H1 (cell line): ENCODE data around the gene IBSP. TPM values are rescaled to one million over a fixed set of nuclear protein-coding genes. Genes with fewer than 3 reads are reported as not detected.

Experiments used
- CTCF ChIA-PET: fragments of 300-600 bp; sonication (Branson Sonifier 250); formaldehyde crosslinking; loops from one replicate; lab custom pipeline; 2021; ENCODE audit not compliant: partially characterized antibody; lab: Charles Lee
- POLR2A ChIA-PET: fragments of 300-600 bp; sonication (Branson Sonifier 250); formaldehyde crosslinking; loops from one replicate; lab custom pipeline; 2021; ENCODE audit warnings: inconsistent platforms; ENCODE audit not compliant: partially characterized antibody; lab: Charles Lee
- DNase-seq, 2 experiments: peaks; one replicate each; pipeline versions ENCODE4 v3.0.0 to v3.0.0-alpha.2; 2010 to 2022; ENCODE audit warnings: low spot score in 2 of 2, low read depth in 1 of 2, mixed read lengths in 1 of 2
- FAIRE-seq: peaks from 2 replicates; lab custom pipeline; 2011; peaks lifted over from hg19 to GRCh38; lab: Jason Lieb, UNC
- H2AFZ ChIP-seq: 2 replicates; pipeline ENCODE4 v1.8.1; 2012; ENCODE audit warnings: low read length, inconsistent platforms
- H2AK5ac ChIP-seq: 2 replicates; pipeline ENCODE4 v1.6.1; 2013; ENCODE audit warnings: low read depth, low read length
- H2BK120ac ChIP-seq: replicated peaks from 2 replicates; pipeline ENCODE3; 2013; ENCODE audit warnings: low read depth, low read length, inconsistent platforms
- H2BK12ac ChIP-seq: 2 replicates; pipeline ENCODE4 v1.6.1; 2013; ENCODE audit warnings: low read depth, low read length
- H2BK15ac ChIP-seq: 2 replicates; pipeline ENCODE4 v1.6.1; 2013; ENCODE audit warnings: low read length
- H2BK20ac ChIP-seq: 2 replicates; pipeline ENCODE4 v1.6.1; 2013; ENCODE audit warnings: low read length
- H2BK5ac ChIP-seq: 2 replicates; pipeline ENCODE4 v1.6.1; 2013; ENCODE audit warnings: low read depth, low read length
- H3K14ac ChIP-seq: 2 replicates; pipeline ENCODE4 v1.6.1; 2013; ENCODE audit warnings: inconsistent platforms; ENCODE audit not compliant: insufficient read length
- H3K18ac ChIP-seq: 2 replicates; pipeline ENCODE4 v1.6.1; 2013; ENCODE audit warnings: low read length; ENCODE audit errors: extremely low read depth
- H3K23ac ChIP-seq: 2 replicates; pipeline ENCODE4 v1.6.1; 2013; ENCODE audit warnings: inconsistent platforms; ENCODE audit not compliant: insufficient read length
- H3K23me2 ChIP-seq: 2 replicates; pipeline ENCODE4 v1.6.1; 2013; ENCODE audit warnings: low read depth, low read length
- H3K27ac ChIP-seq: 2 replicates; pipeline ENCODE4 v1.6.1; 2011; ENCODE audit warnings: low read depth, low read length, inconsistent platforms
- H3K27me3 ChIP-seq, 4 experiments: replicated peaks in 1 of 4; 1 replicate in 1 of 4; 2 replicates in 3 of 4; pipeline versions ENCODE4 v1.6.1 to v1.8.1; 2011 to 2013; ENCODE audit warnings: low read length in 3 of 4, mild to moderate bottlenecking in 3 of 4, inconsistent platforms in 2 of 4, mixed read lengths in 2 of 4, moderate library complexity in 1 of 4; ENCODE audit not compliant: control insufficient read depth in 3 of 4, insufficient read depth in 3 of 4; ENCODE audit errors: extremely low read depth in 1 of 4
- H3K36me3 ChIP-seq, 4 experiments: 2 replicates each; pipeline versions ENCODE4 v1.6.1 to v1.8.1; 2011 to 2013; ENCODE audit warnings: mild to moderate bottlenecking in 4 of 4, low read length in 3 of 4, moderate library complexity in 2 of 4, control low read depth in 1 of 4, inconsistent platforms in 1 of 4; ENCODE audit not compliant: insufficient read depth in 4 of 4, control insufficient read depth in 2 of 4
- H3K4ac ChIP-seq: replicated peaks from 2 replicates; pipeline ENCODE3; 2013; ENCODE audit warnings: low read length, low read depth, mixed read lengths, inconsistent platforms; ENCODE audit not compliant: insufficient read length
- H3K4me1 ChIP-seq, 4 experiments: replicated peaks in 1 of 4; 1 replicate in 1 of 4; 2 replicates in 3 of 4; pipeline versions ENCODE4 v1.6.1 to v1.8.1; 2011 to 2013; ENCODE audit warnings: low read length in 3 of 4, inconsistent platforms in 2 of 4, mixed read lengths in 1 of 4; ENCODE audit not compliant: insufficient read depth in 4 of 4, control insufficient read depth in 3 of 4
- H3K4me2 ChIP-seq, 2 experiments: 2 replicates each; pipeline versions ENCODE4 v1.6.1 to v1.8.1; 2011 to 2013; ENCODE audit warnings: low read depth in 2 of 2, low read length in 2 of 2, control low read depth in 1 of 2, inconsistent platforms in 1 of 2, mild to moderate bottlenecking in 1 of 2; ENCODE audit not compliant: insufficient read depth in 1 of 2
- H3K4me3 ChIP-seq, 4 experiments: fragments of 200-600, 300-600 bp in 1 of 4; sonication (generic), shearing (Covaris generic), sonication (Bioruptor Twin) in 1 of 4; 2 replicates each; pipeline versions ENCODE4 v1.5.1 to v1.8.1; 2011 to 2016; ENCODE audit warnings: low read length in 4 of 4, low read depth in 3 of 4, control low read depth in 2 of 4, inconsistent platforms in 2 of 4, mild to moderate bottlenecking in 2 of 4, mixed read lengths in 1 of 4, moderate library complexity in 1 of 4; ENCODE audit not compliant: insufficient read depth in 2 of 4; ENCODE audit errors: extremely low read depth in 1 of 4
- H3K56ac ChIP-seq: replicated peaks from 2 replicates; pipeline ENCODE3; 2013; ENCODE audit warnings: low read depth, mild to moderate bottlenecking, mixed read lengths, low read length, inconsistent platforms; ENCODE audit not compliant: insufficient read length
- H3K79me1 ChIP-seq: 2 replicates; pipeline ENCODE4 v1.6.1; 2013; ENCODE audit warnings: low read depth, low read length, control low read depth
- H3K79me2 ChIP-seq, 2 experiments: 2 replicates each; pipeline versions ENCODE4 v1.6.1 to v1.8.1; 2012 to 2013; ENCODE audit warnings: low read length in 2 of 2, mild to moderate bottlenecking in 2 of 2, inconsistent platforms in 1 of 2; ENCODE audit not compliant: insufficient read depth in 2 of 2, control insufficient read depth in 1 of 2
- H3K9ac ChIP-seq, 4 experiments: replicated peaks in 1 of 4; 1 replicate in 1 of 4; 2 replicates in 3 of 4; pipeline versions ENCODE4 v1.6.1 to v1.8.1; 2011 to 2013; ENCODE audit warnings: low read depth in 3 of 4, low read length in 3 of 4, control low read depth in 2 of 4, mild to moderate bottlenecking in 2 of 4, moderate library complexity in 2 of 4, inconsistent platforms in 1 of 4; ENCODE audit errors: extremely low read depth in 1 of 4
- H3K9me3 ChIP-seq, 2 experiments: 2 replicates each; pipeline versions ENCODE4 v1.6.1 to v1.8.1; 2012 to 2013; ENCODE audit warnings: mild to moderate bottlenecking in 2 of 2, moderate library complexity in 2 of 2, control low read depth in 1 of 2, inconsistent platforms in 1 of 2, low read depth in 1 of 2, low read length in 1 of 2, mixed read lengths in 1 of 2; ENCODE audit not compliant: insufficient read depth in 2 of 2
- H4K20me1 ChIP-seq, 2 experiments: replicated peaks in 1 of 2; 2 replicates each; pipeline versions ENCODE3 to v1.8.1; 2011 to 2013; ENCODE audit warnings: inconsistent platforms in 2 of 2, low read length in 2 of 2, mild to moderate bottlenecking in 1 of 2; ENCODE audit not compliant: insufficient read depth in 2 of 2, control insufficient read depth in 1 of 2
- H4K5ac ChIP-seq: 2 replicates; pipeline ENCODE4 v1.6.1; 2013; ENCODE audit warnings: low read length, low read depth, mixed read lengths, inconsistent platforms; ENCODE audit not compliant: insufficient read length
- H4K8ac ChIP-seq: 2 replicates; pipeline ENCODE4 v1.8.0; 2013; ENCODE audit warnings: mild to moderate bottlenecking, moderate library complexity, low read length, inconsistent platforms; ENCODE audit not compliant: insufficient read depth; ENCODE audit errors: extremely low read depth
- H4K91ac ChIP-seq: replicated peaks from 2 replicates; pipeline ENCODE3; 2013; ENCODE audit warnings: low read length, mixed read lengths, inconsistent platforms; ENCODE audit not compliant: insufficient read length
- KDM4A ChIP-seq: IDR thresholded peaks from one replicate; pipeline ENCODE4 v1.7.1; 2012; ENCODE audit warnings: low read depth, mild to moderate bottlenecking, moderate library complexity, low read length, inconsistent platforms; ENCODE audit not compliant: severe bottlenecking
- RAD21 ChIP-seq, 2 experiments: IDR thresholded peaks in 1 of 2; conservative IDR thresholded peaks in 1 of 2; 2 replicates each; pipeline ENCODE4 v1.6.1; 2011; ENCODE audit warnings: low read depth in 2 of 2, low read length in 2 of 2, improper control_type of control experiment in 1 of 2, inconsistent platforms in 1 of 2, mild to moderate bottlenecking in 1 of 2, moderate library complexity in 1 of 2
- RFX5 ChIP-seq: IDR thresholded peaks from 2 replicates; pipeline ENCODE4 v1.6.1; 2011; ENCODE audit warnings: low read depth, low read length, improper control_type of control experiment, borderline replicate concordance
- RNF2 ChIP-seq: fragments of 200-900, 300-1000 bp; sonication (generic); IDR thresholded peaks from 2 replicates; pipeline ENCODE4 v1.7.1; 2016; ENCODE audit warnings: borderline replicate concordance, low read depth, mild to moderate bottlenecking, antibody characterized with exemption, low read length; ENCODE audit not compliant: poor library complexity, severe bottlenecking; ENCODE audit errors: missing control alignments
- SIRT6 ChIP-seq: IDR thresholded peaks from one replicate; pipeline ENCODE4 v1.7.1; 2012; ENCODE audit warnings: low read length, inconsistent platforms
- TAF7 ChIP-seq: optimal IDR thresholded peaks from 2 replicates; pipeline ENCODE3; 2011; ENCODE audit warnings: low read depth, mild to moderate bottlenecking, inconsistent platforms, low read length, moderate library complexity, borderline replicate concordance
- WGBS, 2 experiments: shearing (Covaris generic) in 1 of 2; methylation state at CpG; one replicate each; pipeline versions ENCODE4 v1.1.6 to v1.1.7; 2013 to 2015; ENCODE audit warnings: low lambda C conversion rate in 2 of 2, mixed read lengths in 2 of 2, inconsistent platforms in 1 of 2, low coverage in 1 of 2, missing lambda C conversion rate in 1 of 2; ENCODE audit not compliant: insufficient replicate concordance in 2 of 2, insufficient coverage in 1 of 2, insufficient read length in 1 of 2; ENCODE audit errors: extremely low coverage in 1 of 2, missing lambda C conversion rate in 1 of 2; 5-methylcytosine and 5-hydroxymethylcytosine counted together
- polyA plus RNA-seq, 7 experiments: library from polyadenylated mRNA; depleted of rRNA in 3 of 7; stranded (reverse) in 5 of 7; unstranded in 2 of 7; fragments of >200 nt in 5 of 7; fragments of 200-250 nt in 2 of 7; gene quantifications; 1 replicate in 5 of 7; 2 replicates in 1 of 7; 4 replicates in 1 of 7; pipeline versions ENCODE4 v1.2.1 to v1.2.3, GENCODE V29; 2011 to 2013; ENCODE audit warnings: missing spikeins in 2 of 7, mixed read lengths in 2 of 7
- total RNA-seq: library from RNA; stranded (reverse); fragmentation: NEBNext Ultra II Directional; extraction: Animal tissue kit (Norgen Biotek cat#: 25700); gene quantifications from 2 replicates; pipeline ENCODE4 v1.2.1, GENCODE V29; 2021
- TF ChIP-seq, protein P1 (sequence below), 3 experiments: IDR thresholded peaks; 1 replicate in 2 of 3; 2 replicates in 1 of 3; pipeline versions ENCODE4 v1.5.1 to v1.6.1; 2011; ENCODE audit warnings: low read length in 3 of 3, mild to moderate bottlenecking in 3 of 3, inconsistent platforms in 2 of 3, low read depth in 1 of 3, moderate library complexity in 1 of 3; ENCODE audit not compliant: insufficient read depth in 1 of 3; ENCODE audit errors: control extremely low read depth in 1 of 3

The IBSP gene
- total and polyA plus RNA-seq, 2 of the 8 experiments (the other 6 are each of a cell fraction or from before 2014, with no cell fraction given) = not detected

DNA sequence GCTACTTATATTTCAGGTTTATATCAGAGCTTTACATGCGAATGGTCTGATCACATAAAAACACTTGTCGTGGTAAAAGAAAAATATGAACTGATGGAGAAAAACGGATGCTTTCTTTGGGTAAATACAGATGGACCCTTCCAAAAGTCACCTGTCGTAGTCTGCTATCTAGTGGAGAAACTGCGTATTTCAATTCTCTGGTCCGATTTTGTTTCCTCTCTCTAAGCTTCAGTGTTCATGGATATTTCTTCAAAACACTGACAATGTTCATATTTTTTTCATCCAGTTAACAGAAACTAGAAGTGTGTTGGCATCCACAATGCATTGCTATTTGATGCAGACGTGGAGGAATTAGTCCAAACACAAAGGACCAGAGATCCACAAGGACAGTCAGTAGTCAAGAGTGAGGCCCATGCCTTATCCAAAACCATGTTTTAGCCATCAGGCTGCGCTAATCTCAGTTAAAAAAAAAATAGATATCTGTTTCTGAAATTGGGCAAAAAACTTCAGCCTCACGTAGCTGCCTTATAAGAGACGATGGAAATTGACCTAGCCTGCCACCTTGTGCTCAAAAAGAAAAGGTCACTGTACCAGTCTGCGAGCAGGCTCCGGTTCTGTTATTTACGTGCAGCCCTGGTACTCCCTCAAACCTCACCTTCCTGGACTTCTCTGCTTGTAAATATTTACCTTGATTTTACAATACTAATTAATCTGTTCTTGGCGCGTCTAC is 49.4 kb downstream of the IBSP start:
- CTCF ChIA-PET = interaction anchor here (0.5 to 5.8 kb wide), 106 partner anchors 9 to 949 kb away, joined by 3 to 93 read pairs (median 4); partner anchors contain the start of genes MEPE and SPP1
- Histone ChIP-seq H3K4ac (no peak overlapping the region), H3K79me2 (peaks cover 0 to 6% of the 10 kb centered on the region in 2 experiments; a peak in 2 of 4 replicates), H3K18ac (peak overlapping the region; percentile 34; the same call in 1 of the 2 replicates), H2BK12ac (no peak overlapping the region), H3K4me3 (peak overlapping the region in 1 of 4 experiments; percentile 46; a peak in 2 of 8 replicates), H3K9ac (no peak overlapping the region), H4K5ac (no peak overlapping the region), H3K9me3 (no peaks in the 10 kb centered on the region), H3K4me2 (peak overlapping the region; percentile 35 to 49; a peak in 3 of 4 replicates), H3K14ac (no peak overlapping the region), H2AFZ (peak overlapping the region; percentile 91; the same call in 1 of the 2 replicates), H3K79me1 (no peaks in the 10 kb centered on the region), H2BK20ac (no peak overlapping the region), H2AK5ac (no peak overlapping the region), H3K27me3 (no peaks in the 10 kb centered on the region), H3K23me2 (no peaks in the 10 kb centered on the region), H2BK15ac (peak overlapping the region; percentile 68; the same call in 1 of the 2 replicates), H4K91ac (peak overlapping the region; percentile 58), H3K56ac (no peak overlapping the region), H3K23ac (no peak overlapping the region), H4K8ac (no peak overlapping the region), H3K4me1 (peaks cover 0 to 12% (median 6%) of the 10 kb centered on the region in 4 experiments; a peak in 6 of 7 replicates), H4K20me1 (no peaks in the 10 kb centered on the region), H3K36me3 (no peaks in the 10 kb centered on the region), H2BK5ac (no peak overlapping the region), H2BK120ac (no peak overlapping the region), H3K27ac (no peak overlapping the region)
- FAIRE-seq (peak; percentile 97), DNase-seq (no peak)
- 28% methylated on average over 15 of the region's 15 CpGs; no CpG with 5 or more reads in 1 of the 2 experiments for WGBS, 2 experiments
- POLR2A ChIA-PET = interaction anchor here (0.6 to 1.7 kb wide), 8 partner anchors 9 to 169 kb away, joined by 3 to 5 read pairs (median 4); no protein-coding TSS in a partner anchor
- TF ChIP-seq SIRT6 (no peak), RNF2 (no peak), RAD21 (IDR thresholded peaks at IDR 0.05 in 1 of 2, conservative IDR thresholded peaks at IDR 0.05 in 1 of 2; ENCODE audit: low read depth in 2 of 2, low read length in 2 of 2) (peak; percentile 77 to 82), RFX5 (no peak), TAF7 (no peak), KDM4A (no peak)
- TF ChIP-seq, protein P1, sequence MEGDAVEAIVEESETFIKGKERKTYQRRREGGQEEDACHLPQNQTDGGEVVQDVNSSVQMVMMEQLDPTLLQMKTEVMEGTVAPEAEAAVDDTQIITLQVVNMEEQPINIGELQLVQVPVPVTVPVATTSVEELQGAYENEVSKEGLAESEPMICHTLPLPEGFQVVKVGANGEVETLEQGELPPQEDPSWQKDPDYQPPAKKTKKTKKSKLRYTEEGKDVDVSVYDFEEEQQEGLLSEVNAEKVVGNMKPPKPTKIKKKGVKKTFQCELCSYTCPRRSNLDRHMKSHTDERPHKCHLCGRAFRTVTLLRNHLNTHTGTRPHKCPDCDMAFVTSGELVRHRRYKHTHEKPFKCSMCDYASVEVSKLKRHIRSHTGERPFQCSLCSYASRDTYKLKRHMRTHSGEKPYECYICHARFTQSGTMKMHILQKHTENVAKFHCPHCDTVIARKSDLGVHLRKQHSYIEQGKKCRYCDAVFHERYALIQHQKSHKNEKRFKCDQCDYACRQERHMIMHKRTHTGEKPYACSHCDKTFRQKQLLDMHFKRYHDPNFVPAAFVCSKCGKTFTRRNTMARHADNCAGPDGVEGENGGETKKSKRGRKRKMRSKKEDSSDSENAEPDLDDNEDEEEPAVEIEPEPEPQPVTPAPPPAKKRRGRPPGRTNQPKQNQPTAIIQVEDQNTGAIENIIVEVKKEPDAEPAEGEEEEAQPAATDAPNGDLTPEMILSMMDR (IDR thresholded peaks at IDR 0.05; ENCODE audit: control extremely low read depth in 1 of 3, insufficient read depth in 1 of 3, low read depth in 1 of 3, low read length in 3 of 3) = peak; percentile 38 to 69 (median 67)
